ENCODE results near the gene PTGDS. TPM values are rescaled to one million over a fixed set of nuclear protein-coding genes. Genes with fewer than 3 reads are reported as not detected.

PTGDS gene
- total and polyA plus RNA-seq, 3 experiments from 2014 or later, result 0.24 to 5.5 (median 0.49) TPM

DNA sequence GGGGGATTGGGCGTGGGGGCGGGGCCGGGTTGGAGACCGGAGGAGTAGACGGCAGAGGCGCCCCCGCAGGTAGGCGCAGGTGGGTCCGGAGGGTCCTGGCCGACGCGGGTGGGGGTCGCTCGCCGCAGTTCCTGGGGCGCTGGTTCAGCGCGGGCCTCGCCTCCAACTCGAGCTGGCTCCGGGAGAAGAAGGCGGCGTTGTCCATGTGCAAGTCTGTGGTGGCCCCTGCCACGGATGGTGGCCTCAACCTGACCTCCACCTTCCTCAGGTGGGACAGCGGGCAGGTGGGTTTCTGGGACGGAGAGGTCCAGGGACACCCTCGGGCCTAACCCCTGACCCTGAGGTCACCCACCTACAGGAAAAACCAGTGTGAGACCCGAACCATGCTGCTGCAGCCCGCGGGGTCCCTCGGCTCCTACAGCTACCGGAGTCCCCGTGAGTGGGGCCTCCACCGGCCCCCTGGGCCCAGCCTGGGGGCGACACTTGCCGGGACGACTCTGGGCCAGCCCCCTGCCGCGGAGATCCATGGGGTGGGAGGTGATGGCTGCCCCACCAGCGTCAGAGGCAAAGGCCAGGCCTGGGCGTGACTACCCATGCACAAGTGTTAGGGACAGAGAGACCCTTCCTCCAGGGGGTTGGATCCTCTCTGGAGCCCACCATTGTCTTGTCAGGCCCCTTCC lies 1.7 kb downstream of the PTGDS start:
- no peaks in the 10 kb centered on the region for H3K36me3 Mint-ChIP-seq
- H3K27ac Mint-ChIP-seq, result no peak overlapping the region
- H3K36me3 ChIP-seq (ENCODE audit: insufficient read depth, low read length), result no peaks in the 10 kb centered on the region
- H3K4me1 Mint-ChIP-seq, result peaks cover 24 to 46% (median 26%) of the 10 kb centered on the region in 3 donors
- ChIA-PET POLR2A (interaction anchor here (1.6 kb wide), 2 partner anchors 13 to 17 kb away, joined by 11 to 12 read pairs; partner anchors contain the start of genes CLIC3 and PAXX), CTCF (interaction anchor here (1.3 to 2.0 kb wide), 2 partner anchors 28 to 50 kb away, joined by 5 read pairs; no protein-coding TSS in a partner anchor)
- H3K27ac ChIP-seq (ENCODE audit: low read depth, low read length), result no peak overlapping the region
- H3K4me1 ChIP-seq (ENCODE audit: insufficient read depth, low read length), result peaks cover 24% of the 10 kb centered on the region
- H3K27me3 Mint-ChIP-seq, result peaks cover 4 to 8% of the 10 kb centered on the region in 2 donors
- H3K27me3 ChIP-seq (ENCODE audit: insufficient read depth, low read length, poor library complexity, severe bottlenecking), result no peaks in the 10 kb centered on the region
- no peak overlapping the region for H3K4me3 ChIP-seq (ENCODE audit: low read length)
- no peaks in the 10 kb centered on the region for H3K9me3 Mint-ChIP-seq
- no peaks in the 10 kb centered on the region for H3K9me3 ChIP-seq (ENCODE audit: low read length)
- DNase-seq, result peak in 1 of 5 donors; percentile 40
- H3K4me3 Mint-ChIP-seq, result no peak overlapping the region

DNA sequence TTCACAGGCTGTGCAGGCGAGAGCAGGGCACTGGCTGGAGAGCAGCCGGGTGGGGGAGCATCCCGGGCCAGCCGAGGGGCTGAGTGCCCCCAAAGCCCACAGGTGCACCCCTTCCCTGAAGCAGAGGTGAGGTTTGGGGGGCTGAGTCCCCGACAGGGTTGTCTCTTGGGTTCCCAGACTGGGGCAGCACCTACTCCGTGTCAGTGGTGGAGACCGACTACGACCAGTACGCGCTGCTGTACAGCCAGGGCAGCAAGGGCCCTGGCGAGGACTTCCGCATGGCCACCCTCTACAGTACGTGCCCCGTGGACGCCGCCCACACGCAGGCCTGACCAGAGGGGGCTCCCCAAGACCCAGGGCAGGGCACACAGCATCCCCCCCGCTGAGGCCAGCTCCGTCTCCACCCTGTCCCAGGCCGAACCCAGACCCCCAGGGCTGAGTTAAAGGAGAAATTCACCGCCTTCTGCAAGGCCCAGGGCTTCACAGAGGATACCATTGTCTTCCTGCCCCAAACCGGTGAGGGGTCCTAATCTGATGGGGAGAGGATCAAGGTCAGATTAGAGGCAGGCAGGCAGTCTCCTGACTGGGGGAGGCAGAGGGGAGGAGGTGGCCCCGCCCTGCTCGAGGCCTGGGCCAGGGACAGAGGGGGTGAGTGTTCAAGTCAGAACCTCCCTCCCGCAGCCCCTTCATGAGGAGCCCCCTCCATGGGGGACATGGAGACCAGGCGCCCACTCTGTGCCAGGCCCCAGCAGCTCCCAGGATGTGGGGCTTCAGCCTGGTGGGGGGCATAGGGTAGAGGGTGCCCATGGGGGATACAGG lies 2.7 kb downstream of the PTGDS start:
- no peaks in the 10 kb centered on the region for H3K9me3 ChIP-seq (ENCODE audit: low read length)
- H3K4me3 ChIP-seq (ENCODE audit: low read length), result no peak overlapping the region
- CTCF ChIA-PET, result no interaction called here
- Mint-ChIP-seq H3K4me1 (peaks cover 18 to 42% (median 21%) of the 10 kb centered on the region in 3 donors), H3K27ac (no peak overlapping the region), H3K27me3 (peaks cover 6 to 9% of the 10 kb centered on the region in 2 donors), H3K36me3 (no peaks in the 10 kb centered on the region), H3K4me3 (no peak overlapping the region), H3K9me3 (no peaks in the 10 kb centered on the region)
- DNase-seq, result no peak
- H3K36me3 ChIP-seq (ENCODE audit: insufficient read depth, low read length), result no peaks in the 10 kb centered on the region
- no peak overlapping the region for H3K27ac ChIP-seq (ENCODE audit: low read depth, low read length)
- peaks cover 14% of the 10 kb centered on the region for H3K4me1 ChIP-seq (ENCODE audit: insufficient read depth, low read length)
- H3K27me3 ChIP-seq (ENCODE audit: insufficient read depth, low read length, poor library complexity, severe bottlenecking), result no peaks in the 10 kb centered on the region
- POLR2A ChIA-PET, result no interaction called here

DNA sequence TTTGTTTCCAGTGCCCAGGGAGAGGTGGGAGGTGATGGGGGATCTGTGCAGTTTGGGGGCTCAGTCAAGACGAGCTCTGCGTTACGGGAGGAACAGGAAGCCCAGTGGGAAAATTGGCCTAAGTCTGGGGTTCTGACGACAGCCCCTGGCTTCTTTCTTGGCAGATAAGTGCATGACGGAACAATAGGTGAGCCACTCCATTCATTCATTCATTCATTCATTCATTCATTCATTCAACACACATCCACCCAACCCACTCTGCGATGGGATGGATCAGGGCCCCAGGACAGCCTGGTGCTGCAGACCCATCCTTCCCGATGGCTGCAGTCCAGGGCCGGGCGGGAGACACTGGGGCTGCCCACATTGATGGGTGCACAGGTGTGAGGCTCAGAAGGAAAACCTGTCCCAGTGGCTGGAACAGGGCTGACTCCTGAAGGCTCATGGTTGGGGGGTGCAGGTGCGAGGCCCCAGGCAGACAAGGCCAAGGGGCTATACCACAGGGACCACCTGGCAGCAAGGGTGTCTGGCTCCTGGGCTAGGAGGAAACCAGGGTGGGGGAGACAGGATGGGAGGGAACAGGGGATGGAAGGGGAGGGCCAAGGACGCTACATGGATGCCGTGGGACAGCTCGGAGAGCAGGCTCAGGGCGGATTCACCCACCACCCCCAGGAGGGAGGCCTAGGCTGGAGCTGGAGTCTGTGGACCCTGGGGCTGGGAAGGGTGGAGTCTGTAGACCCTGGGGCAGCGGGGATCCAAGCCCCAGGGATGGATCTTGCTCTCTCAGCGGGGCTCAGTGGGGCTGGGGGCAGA lies 3.6 kb downstream of the PTGDS start:
- POLR2A ChIA-PET, result no interaction called here
- peak overlapping the region in 2 of 8 donors; percentile 42 for H3K27ac Mint-ChIP-seq
- no peaks in the 10 kb centered on the region for H3K27me3 ChIP-seq (ENCODE audit: insufficient read depth, low read length, poor library complexity, severe bottlenecking)

DNA sequence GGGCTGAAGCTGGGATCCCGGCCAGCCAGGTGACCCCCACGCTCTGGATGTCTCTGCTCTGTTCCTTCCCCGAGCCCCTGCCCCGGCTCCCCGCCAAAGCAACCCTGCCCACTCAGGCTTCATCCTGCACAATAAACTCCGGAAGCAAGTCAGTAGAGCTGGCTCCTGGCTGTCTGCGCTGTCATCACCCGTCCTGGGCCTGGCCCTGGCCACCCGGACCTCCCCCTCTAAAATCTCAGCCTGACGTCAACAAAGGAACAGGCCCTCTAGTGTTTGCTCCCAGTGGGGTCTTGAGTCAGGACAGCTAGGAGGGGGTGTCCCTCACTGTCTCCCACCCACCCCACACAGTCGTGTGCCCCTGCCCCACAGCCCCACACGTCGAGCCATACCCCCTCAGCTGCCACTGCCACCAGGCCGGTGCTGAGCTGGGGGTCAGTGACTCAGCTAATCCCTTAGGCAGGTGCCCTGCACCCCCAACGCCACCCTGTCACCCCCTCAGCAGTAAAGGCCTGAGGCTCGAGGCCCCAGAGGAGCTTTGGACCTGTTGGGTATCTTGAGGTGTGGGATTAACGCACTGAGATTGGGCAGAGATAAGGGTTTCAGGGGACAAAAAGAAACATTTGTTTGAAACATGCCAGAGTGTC lies 4.4 kb downstream of the PTGDS start:
- POLR2A ChIA-PET, result interaction anchor here (0.6 kb wide), 1 partner anchor 22 kb away, joined by 3 read pairs; no protein-coding TSS in a partner anchor

More for the DNA sequence above, 3.6 kb downstream of the PTGDS start:
- no peak overlapping the region for H3K4me3 ChIP-seq (ENCODE audit: low read length)
- peaks cover 6 to 9% of the 10 kb centered on the region in 2 donors for H3K27me3 Mint-ChIP-seq
- no peak overlapping the region for H3K27ac ChIP-seq (ENCODE audit: low read depth, low read length)
- H3K9me3 ChIP-seq (ENCODE audit: low read length), result no peaks in the 10 kb centered on the region
- CTCF ChIA-PET, result no interaction called here
- H3K4me1 ChIP-seq (ENCODE audit: insufficient read depth, low read length), result peaks cover 5% of the 10 kb centered on the region
- no peaks in the 10 kb centered on the region for H3K36me3 ChIP-seq (ENCODE audit: insufficient read depth, low read length)
- peaks cover 12 to 34% (median 12%) of the 10 kb centered on the region in 3 donors for H3K4me1 Mint-ChIP-seq
- no peaks in the 10 kb centered on the region for H3K9me3 Mint-ChIP-seq
- H3K36me3 Mint-ChIP-seq, result no peaks in the 10 kb centered on the region
- H3K4me3 Mint-ChIP-seq, result no peak overlapping the region
- no peak for DNase-seq

DNA sequence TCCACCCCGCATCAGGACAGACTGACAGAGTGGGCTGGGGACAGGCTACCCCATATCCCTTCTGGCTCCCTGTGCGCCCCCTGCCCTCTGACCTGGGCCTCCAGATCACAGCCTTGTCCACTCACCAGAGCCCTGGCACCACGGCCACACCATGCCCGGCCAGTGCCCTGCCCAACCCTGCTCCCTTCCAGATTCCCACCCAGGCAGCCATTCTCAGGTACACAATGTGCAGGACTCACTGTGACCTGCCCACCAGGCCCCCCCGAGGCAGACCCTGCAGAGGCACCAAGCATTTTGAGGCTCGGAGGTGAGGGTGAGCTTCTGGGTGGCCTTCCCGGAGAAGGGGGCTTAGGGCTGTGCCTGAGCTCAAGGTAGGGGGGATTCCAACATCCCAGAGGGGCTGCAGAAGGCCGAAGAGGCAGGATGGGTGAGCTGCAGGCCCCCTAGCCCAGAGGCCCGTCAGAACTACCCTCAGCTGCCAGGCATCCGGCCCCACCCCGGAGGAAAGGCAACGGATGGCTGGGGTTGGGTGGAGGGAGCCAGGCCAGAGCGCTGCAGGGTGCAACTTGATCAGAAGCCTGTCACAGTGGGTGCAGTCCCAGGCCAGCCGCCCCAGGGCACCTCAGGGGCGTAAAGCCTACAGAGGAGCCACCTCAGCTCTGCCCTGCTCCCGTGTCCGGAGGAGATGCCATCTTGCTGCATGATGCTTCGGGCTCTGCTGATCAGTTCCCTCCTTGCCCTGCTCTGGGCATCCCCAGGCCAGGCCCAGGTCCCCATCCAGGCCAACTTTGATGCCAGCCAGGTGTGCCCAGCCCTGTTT lies 5.1 kb downstream of the PTGDS start, which contains the start of gene LCNL1:
Gene LCNL1 (plus strand): TSS at position 762 of the 820 bp plus-strand sequence. CDS start 594 bp downstream, outside the sequence.
- peak within 1 kb of the TSS in 4 of 7 donors; percentile 11 to 52 (median 24) for H3K4me3 Mint-ChIP-seq
- Histone ChIP-seq H3K4me1 (ENCODE audit: insufficient read depth, low read length) (no peaks in the 10 kb centered on the region), H3K27ac (ENCODE audit: low read depth, low read length) (no peak within 1 kb of the TSS), H3K27me3 (ENCODE audit: insufficient read depth, low read length, poor library complexity, severe bottlenecking) (no peaks in the 10 kb centered on the region), H3K4me3 (ENCODE audit: low read length) (no peak within 1 kb of the TSS), H3K9me3 (ENCODE audit: low read length) (no peaks in the 10 kb centered on the region), H3K36me3 (ENCODE audit: insufficient read depth, low read length) (no peaks in the 10 kb centered on the region)
- ChIA-PET CTCF (interaction anchor here (1.4 kb wide), 1 partner anchor 53 kb away, joined by 4 read pairs; no protein-coding TSS in a partner anchor), POLR2A (interaction anchor here (0.6 kb wide), 1 partner anchor 23 kb away, joined by 3 read pairs; no protein-coding TSS in a partner anchor)
- H3K4me1 Mint-ChIP-seq, result peaks cover 5 to 23% (median 8%) of the 10 kb centered on the region in 3 donors
- DNase-seq, result no peak
- no peaks in the 10 kb centered on the region for H3K36me3 Mint-ChIP-seq
- H3K27me3 Mint-ChIP-seq, result peaks cover 10 to 11% of the 10 kb centered on the region in 2 donors
- H3K27ac Mint-ChIP-seq, result peak within 1 kb of the TSS in 4 of 8 donors; percentile 1 to 68 (median 30)
- no peaks in the 10 kb centered on the region for H3K9me3 Mint-ChIP-seq

More for the DNA sequence above, 4.4 kb downstream of the PTGDS start:
- no peak for DNase-seq
- CTCF ChIA-PET, result interaction anchor here (1.4 kb wide), 1 partner anchor 54 kb away, joined by 4 read pairs; no protein-coding TSS in a partner anchor
- H3K27me3 ChIP-seq (ENCODE audit: insufficient read depth, low read length, poor library complexity, severe bottlenecking), result no peaks in the 10 kb centered on the region
- H3K4me3 ChIP-seq (ENCODE audit: low read length), result no peak overlapping the region
- H3K9me3 ChIP-seq (ENCODE audit: low read length), result no peaks in the 10 kb centered on the region
- no peaks in the 10 kb centered on the region for H3K4me1 ChIP-seq (ENCODE audit: insufficient read depth, low read length)
- Mint-ChIP-seq H3K36me3 (no peaks in the 10 kb centered on the region), H3K27me3 (peaks cover 7 to 11% of the 10 kb centered on the region in 2 donors), H3K4me1 (peaks cover 5 to 30% (median 9%) of the 10 kb centered on the region in 3 donors), H3K27ac (no peak overlapping the region), H3K4me3 (no peak overlapping the region), H3K9me3 (no peaks in the 10 kb centered on the region)
- H3K27ac ChIP-seq (ENCODE audit: low read depth, low read length), result no peak overlapping the region
- H3K36me3 ChIP-seq (ENCODE audit: insufficient read depth, low read length), result no peaks in the 10 kb centered on the region

DNA sequence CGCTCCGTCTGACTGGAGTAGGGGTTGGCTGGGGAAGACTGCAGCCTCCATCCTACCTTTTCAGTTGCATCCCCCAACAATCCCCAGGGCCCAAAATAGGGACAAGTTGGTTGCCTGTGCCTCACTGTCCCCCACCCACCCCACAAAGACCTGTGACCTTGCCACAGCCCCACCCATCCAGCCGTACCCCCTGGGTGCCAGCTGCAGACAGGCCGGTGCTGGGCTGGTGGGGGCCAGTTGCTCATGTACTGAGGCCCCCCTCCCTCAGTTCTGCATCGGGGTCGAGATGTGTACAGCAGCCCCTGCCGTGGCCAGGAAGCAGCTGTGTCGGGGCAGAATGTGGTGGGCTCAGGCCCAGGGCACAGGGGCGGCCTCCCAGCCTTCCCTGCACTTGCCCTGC lies 5.9 kb downstream of the PTGDS start:
- POLR2A ChIA-PET, result no interaction called here
- Histone ChIP-seq H3K4me1 (ENCODE audit: insufficient read depth, low read length) (no peaks in the 10 kb centered on the region), H3K4me3 (ENCODE audit: low read length) (no peak overlapping the region), H3K27ac (ENCODE audit: low read depth, low read length) (no peak overlapping the region), H3K27me3 (ENCODE audit: insufficient read depth, low read length, poor library complexity, severe bottlenecking) (no peaks in the 10 kb centered on the region), H3K36me3 (ENCODE audit: insufficient read depth, low read length) (no peaks in the 10 kb centered on the region), H3K9me3 (ENCODE audit: low read length) (no peaks in the 10 kb centered on the region)
- H3K36me3 Mint-ChIP-seq, result no peaks in the 10 kb centered on the region
- H3K9me3 Mint-ChIP-seq, result no peaks in the 10 kb centered on the region
- H3K27ac Mint-ChIP-seq, result peak overlapping the region in 1 of 8 donors; percentile 33
- H3K4me3 Mint-ChIP-seq, result no peak overlapping the region
- DNase-seq, result no peak
- peaks cover 10 to 14% of the 10 kb centered on the region in 2 donors for H3K27me3 Mint-ChIP-seq
- H3K4me1 Mint-ChIP-seq, result peaks cover 5 to 23% (median 7%) of the 10 kb centered on the region in 3 donors
- CTCF ChIA-PET, result no interaction called here
